Stimulated activated CD4-positive, alpha-beta T cell treated with anti-CD3 and anti-CD28 coated beads, Interleukin-1b, Interleukin-23, amount 100 ng/mL, for 24 hours (primary cell): ENCODE results near the gene MRPL43.
A peak's percentile ranks its signal among the peaks of the same experiment; 100 is the strongest.

Experiments used
- DNase-seq, 4 experiments: peaks; one replicate each; pipeline ENCODE4 v3.0.0-alpha.2; 2020; ENCODE audit warnings: low read depth in 4 of 4, low spot score in 1 of 4

The MRPL43 gene

DNA sequence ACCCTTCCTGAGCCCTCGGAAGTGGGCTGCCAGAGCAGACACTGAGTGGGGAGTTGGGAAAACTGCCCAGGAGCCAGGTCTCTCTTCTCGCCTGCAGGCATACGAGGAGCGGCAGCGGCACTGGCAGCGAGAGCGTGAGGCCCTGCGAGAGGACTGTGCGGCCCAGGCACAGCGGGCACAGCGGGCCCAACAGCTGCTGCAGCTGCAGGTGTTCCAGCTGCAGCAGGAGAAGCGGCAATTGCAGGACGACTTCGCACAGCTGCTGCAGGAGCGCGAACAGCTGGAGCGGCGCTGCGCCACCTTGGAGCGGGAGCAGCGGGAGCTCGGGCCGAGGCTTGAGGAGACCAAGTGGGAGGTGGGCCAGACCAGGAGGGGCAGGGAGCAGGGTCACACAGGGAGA, 18.1 kb upstream of the MRPL43 start:
- no peak for DNase-seq

DNA sequence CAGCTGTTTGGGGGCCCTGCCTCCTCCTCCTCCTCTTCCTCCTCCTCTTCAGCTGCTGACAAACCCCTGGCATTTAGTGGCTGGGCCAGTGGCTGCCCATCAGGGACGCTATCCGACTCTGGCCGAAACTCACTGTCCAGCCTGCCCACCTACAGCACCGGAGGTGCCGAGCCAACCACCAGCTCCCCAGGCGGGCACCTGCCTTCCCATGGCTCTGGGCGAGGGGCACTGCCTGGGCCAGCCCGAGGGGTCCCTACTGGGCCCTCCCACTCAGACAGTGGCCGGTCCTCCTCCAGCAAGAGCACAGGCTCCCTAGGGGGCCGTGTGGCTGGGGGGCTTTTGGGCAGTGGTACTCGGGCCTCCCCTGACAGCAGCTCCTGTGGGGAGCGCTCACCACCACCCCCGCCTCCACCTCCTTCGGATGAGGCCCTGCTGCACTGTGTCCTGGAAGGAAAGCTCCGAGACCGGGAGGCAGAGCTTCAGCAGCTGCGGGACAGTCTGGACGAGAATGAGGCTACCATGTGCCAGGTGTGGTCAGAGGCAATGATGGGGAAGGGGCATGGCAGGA, 16.4 kb upstream of the MRPL43 start:
- no peak for DNase-seq

DNA sequence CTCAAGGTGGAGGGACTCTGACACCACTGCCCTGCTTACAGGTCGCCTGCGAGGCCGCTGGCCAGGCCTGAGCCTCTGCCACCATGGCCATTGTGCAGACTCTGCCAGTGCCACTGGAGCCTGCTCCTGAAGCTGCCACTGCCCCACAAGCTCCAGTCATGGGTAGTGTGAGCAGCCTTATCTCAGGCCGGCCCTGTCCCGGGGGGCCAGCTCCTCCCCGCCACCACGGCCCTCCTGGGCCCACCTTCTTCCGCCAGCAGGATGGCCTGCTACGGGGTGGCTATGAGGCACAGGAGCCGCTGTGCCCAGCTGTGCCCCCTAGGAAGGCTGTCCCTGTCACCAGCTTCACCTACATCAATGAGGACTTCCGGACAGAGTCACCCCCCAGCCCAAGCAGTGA, 15.2 kb upstream of the MRPL43 start:
- no peak for DNase-seq

- DNase-seq = no peak
These were observed 14.3 kb upstream of the MRPL43 start for GRCh38 chr10:101001659-101002035.

DNA sequence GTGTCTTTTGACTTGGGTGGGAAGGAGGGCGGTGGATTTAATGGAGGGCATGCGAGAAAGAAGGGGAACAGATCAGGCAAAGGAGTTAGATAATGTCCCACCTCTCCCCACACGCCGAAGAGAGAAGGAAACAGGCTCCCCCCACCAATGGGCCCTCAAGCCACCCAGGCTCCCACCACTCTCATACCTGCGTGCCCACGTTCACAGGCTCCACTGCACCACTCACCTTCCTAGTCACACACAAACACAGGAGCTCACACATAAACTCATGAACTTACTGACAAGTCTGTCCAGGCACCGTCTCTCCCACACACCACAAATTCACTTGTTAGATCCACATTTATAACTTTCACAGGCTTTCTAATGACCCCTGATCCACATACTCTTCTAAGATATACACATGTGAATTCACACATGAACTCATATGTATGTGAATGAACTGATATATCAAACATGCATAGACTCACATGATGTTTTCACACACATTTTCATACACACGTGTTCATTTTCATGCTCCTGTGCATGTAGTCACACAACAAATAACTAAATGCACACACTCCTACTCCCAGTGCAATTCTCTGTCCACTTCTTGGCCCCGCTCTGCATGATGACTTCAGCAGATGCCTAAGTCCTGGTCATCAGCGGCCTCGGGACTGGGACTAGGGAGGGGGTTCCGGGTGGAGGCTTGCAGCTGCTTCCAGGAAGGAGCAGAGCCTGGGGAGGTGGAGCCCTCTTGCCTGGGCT, 13.8 kb upstream of the MRPL43 start:
- DNase-seq = no peak

GRCh38 chr10:101000127-101000914, 13.0 kb upstream of the MRPL43 start:
- DNase-seq = no peak

GRCh38 chr10:100999742-101000126, 12.4 kb upstream of the MRPL43 start, which contains the start of gene LZTS2:
Gene LZTS2, plus strand, starts transcription at chr10:100999808. Its CDS starts 2,731 bp downstream, at chr10:101002539.
- DNase-seq = no peak

- DNase-seq = peak; percentile 59 to 68 (median 66)
These were observed 11.9 kb upstream of the MRPL43 start for GRCh38 chr10:100998991-100999741.

DNA sequence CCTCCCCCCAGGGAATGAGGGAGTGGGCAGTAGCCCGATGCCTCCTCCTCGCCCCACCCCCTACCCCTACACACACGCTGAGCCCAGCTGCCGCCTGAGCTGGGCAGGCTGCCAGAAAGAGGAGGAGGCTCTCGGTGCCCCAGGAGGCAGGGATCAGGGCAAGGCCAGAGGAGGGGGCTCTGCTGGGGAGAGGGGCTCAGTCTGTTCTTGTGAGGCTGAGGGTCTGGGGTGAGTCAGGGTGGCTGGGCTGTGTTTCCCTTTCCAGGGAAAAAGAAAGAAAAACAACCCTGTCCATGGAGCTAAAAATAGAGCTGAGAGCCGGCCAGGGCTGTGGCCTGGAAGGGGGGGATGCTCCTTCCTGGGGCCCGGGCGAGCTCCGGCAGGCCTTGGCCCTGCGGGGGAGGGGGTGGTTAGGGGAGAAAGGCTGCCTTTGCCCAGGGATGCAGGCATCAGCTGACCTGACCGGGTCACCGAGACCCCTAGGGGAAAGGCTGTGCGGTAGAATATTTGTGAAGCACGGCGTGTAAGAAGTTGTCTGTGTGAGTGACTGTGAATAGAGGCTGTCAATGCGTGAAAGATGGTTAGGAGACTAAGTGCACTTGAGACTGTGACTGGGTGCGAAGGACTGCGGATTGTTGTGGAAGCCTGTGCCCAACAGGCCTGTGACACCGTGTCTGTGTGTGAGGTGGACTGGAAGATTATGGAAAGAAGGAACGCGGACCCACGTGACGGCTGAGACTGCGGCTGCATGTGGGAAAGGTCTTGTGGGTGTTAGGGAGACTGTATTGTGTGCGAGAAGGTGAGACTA, 11.1 kb upstream of the MRPL43 start:
- peak in 3 of 4 experiments; percentile 43 to 59 (median 43) for DNase-seq

- DNase-seq = peak in 3 of 4 experiments; percentile 45 to 52 (median 51)
These were observed 10.3 kb upstream of the MRPL43 start for GRCh38 chr10:100997360-100998182.

DNA sequence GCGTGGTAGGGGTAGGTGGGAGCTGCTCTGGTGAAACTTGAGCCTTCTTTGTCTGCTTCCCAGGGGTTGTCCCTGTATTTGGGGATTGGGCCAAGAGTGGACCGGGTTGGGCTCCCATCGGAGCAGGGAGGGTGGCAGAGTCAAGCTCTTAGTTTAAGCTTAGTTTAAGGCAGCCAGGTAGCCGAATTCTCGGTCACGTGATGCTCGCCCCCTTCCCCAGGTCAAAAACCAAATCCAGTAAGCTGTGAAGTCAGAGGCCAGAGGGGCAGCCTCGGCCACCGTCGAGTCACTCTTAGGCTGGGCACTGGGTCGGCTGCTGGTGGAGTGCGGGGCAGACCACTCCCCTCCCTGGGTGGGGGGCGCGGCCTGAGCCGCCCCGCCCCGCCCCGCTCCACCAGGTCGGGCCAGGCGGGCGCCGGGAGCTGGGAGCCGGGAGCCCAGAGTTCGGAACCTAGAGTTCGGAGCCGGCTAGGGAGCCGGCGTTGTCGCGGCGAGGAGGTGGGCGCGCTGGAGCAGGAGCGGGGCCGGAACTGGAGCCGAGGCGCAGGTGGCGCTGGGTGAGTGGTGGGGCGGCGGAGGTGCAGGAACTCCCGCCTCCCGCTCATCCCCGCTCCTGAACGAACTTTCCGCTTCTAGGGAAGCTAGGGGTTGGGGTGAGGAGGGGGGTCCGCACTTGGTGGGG, 9.5 kb upstream of the MRPL43 start:
- no peak for DNase-seq

GRCh38 chr10:100995181-100995580, 7.9 kb upstream of the MRPL43 start:
- DNase-seq = no peak

DNA sequence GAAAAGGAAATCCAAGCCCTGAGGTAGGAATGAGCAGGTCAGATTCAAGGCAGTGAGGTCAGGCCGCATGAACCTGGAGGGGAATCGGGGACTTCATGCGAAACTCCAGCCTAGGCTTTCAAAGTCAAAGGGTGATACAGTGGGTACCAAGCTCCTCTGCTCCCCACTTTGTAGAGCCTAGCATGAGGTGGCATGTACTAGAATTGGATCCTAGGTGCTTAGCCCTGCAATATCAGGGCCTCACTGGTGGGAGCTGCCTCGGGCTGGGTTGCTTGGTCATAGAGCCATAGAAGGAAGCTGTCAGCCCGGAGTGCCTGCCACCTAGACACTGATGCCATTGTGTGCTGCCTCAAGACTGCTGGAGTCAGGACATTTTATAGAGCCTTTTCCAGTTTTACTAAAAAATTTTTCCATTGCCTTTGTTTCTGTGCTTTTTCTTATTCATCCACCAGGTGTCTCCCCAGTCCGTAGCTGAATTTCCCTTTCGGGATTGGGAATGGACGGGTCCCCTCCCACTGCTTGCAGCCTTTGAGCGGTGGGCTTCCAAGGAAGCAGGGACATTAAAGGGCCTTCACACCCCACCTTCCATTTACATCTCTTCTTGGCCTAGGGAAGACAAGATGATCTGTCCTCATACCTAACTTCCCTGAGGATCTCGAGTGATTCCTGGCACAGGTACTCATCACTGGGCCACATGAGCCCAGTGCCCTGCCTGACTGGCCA, 6.8 kb upstream of the MRPL43 start:
- DNase-seq = no peak

GRCh38 chr10:100989088-100989487, 1.8 kb upstream of the MRPL43 start:
- DNase-seq = no peak

GRCh38 chr10:100988166-100988565, 869 bp upstream of the MRPL43 start:
- no peak for DNase-seq

GRCh38 chr10:100987685-100988049, 370 bp upstream of the MRPL43 start:
- no peak for DNase-seq

GRCh38 chr10:100986623-100986951, 710 bp downstream of the MRPL43 start:
- no peak for DNase-seq

GRCh38 chr10:100985336-100985735, 2.0 kb downstream of the MRPL43 start:
- no peak for DNase-seq
